ENCODE results near the gene TERT. TPM values are rescaled to one million over a fixed set of nuclear protein-coding genes. Genes with fewer than 3 reads are reported as not detected.

Gene TERT
- total RNA-seq, 1 donor from 2014 or later: 2.4 TPM

DNA sequence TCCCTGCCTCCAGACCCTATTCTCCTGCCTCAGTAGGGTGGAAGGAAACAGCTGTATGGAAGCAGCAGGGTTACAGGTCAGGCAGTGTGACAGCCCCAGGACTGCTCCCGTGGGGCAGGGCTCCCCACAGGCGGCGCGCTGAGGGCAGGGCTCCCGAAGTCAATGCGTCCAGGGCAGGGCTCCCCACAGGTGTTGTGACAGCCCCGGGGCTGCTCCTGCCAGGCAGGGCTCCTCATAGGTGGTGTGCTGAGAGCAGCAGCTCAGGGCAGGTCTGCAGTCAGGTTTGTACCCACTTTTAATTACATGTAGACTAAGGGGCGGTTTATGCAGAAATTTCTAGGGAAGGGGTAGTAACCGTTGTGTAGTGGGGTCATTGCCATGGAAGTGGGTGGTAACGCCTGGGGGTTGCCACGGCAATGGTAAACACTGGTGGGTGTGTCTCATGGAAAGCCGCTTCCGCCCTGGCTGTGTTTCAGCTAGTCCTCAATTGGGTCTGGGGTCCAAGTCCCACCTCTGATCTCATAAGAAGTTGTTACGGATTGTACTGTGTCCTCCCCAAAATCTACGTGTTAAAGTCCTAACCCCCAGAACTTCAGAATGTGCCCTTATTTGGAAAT lies 16.7 kb upstream of the TERT start:
- DNase-seq (ENCODE audit: low spot score): no peak
- peaks cover 11% of the 10 kb centered on the region for H3K9me3 Mint-ChIP-seq
- H2AFZ ChIP-seq (replicated peaks): no peak overlapping the region
- no peak overlapping the region for H3K4me2 ChIP-seq
- H3K36me3 Mint-ChIP-seq: peaks cover 2% of the 10 kb centered on the region
- no peak for TF ChIP-seq EZH2phosphoT487 (IDR thresholded peaks at IDR 0.05)
- TF ChIP-seq, protein P1, sequence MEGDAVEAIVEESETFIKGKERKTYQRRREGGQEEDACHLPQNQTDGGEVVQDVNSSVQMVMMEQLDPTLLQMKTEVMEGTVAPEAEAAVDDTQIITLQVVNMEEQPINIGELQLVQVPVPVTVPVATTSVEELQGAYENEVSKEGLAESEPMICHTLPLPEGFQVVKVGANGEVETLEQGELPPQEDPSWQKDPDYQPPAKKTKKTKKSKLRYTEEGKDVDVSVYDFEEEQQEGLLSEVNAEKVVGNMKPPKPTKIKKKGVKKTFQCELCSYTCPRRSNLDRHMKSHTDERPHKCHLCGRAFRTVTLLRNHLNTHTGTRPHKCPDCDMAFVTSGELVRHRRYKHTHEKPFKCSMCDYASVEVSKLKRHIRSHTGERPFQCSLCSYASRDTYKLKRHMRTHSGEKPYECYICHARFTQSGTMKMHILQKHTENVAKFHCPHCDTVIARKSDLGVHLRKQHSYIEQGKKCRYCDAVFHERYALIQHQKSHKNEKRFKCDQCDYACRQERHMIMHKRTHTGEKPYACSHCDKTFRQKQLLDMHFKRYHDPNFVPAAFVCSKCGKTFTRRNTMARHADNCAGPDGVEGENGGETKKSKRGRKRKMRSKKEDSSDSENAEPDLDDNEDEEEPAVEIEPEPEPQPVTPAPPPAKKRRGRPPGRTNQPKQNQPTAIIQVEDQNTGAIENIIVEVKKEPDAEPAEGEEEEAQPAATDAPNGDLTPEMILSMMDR (IDR thresholded peaks at IDR 0.05): no peak
- no peak for TF ChIP-seq EZH2 (IDR thresholded peaks at IDR 0.05)
- H3K4me3 Mint-ChIP-seq: no peak overlapping the region
- peaks cover 4% of the 10 kb centered on the region for H3K4me1 Mint-ChIP-seq
- no peak overlapping the region for H3K27ac Mint-ChIP-seq
- peaks cover 14% of the 10 kb centered on the region for H3F3A ChIP-seq (ENCODE audit: low read depth)
- H3K9me3 ChIP-seq (ENCODE audit: low read depth): no peaks in the 10 kb centered on the region
- no peak overlapping the region for H3K4me3 ChIP-seq
- H3K27ac ChIP-seq: no peak overlapping the region
- H3K36me3 ChIP-seq: no peaks in the 10 kb centered on the region
- H3K27me3 Mint-ChIP-seq (ENCODE audit: insufficient read depth, low read depth): peaks cover 2% of the 10 kb centered on the region
- no peak overlapping the region for H3K9ac ChIP-seq
- H3K4me1 ChIP-seq: peaks cover 10% of the 10 kb centered on the region
- H3K79me2 ChIP-seq (ENCODE audit: low read depth): no peaks in the 10 kb centered on the region
- H3K27me3 ChIP-seq: no peaks in the 10 kb centered on the region
- H4K20me1 ChIP-seq (ENCODE audit: low read depth): no peaks in the 10 kb centered on the region

- DNase-seq (ENCODE audit: low spot score): no peak
- Histone ChIP-seq H3K79me2 (ENCODE audit: low read depth) (no peaks in the 10 kb centered on the region), H3K4me2 (no peak overlapping the region), H3K27me3 (no peaks in the 10 kb centered on the region), H3K9ac (no peak overlapping the region), H3K36me3 (no peaks in the 10 kb centered on the region), H2AFZ (replicated peaks) (no peak overlapping the region), H3K9me3 (ENCODE audit: low read depth) (no peaks in the 10 kb centered on the region), H3F3A (ENCODE audit: low read depth) (peaks cover 12% of the 10 kb centered on the region), H3K27ac (no peak overlapping the region), H4K20me1 (ENCODE audit: low read depth) (no peaks in the 10 kb centered on the region), H3K4me3 (no peak overlapping the region), H3K4me1 (no peaks in the 10 kb centered on the region)
- TF ChIP-seq EZH2 (IDR thresholded peaks at IDR 0.05) (no peak), EZH2phosphoT487 (IDR thresholded peaks at IDR 0.05) (no peak)
- TF ChIP-seq, protein P1 (IDR thresholded peaks at IDR 0.05): no peak
- Mint-ChIP-seq H3K4me3 (no peak overlapping the region), H3K36me3 (peaks cover 2% of the 10 kb centered on the region), H3K27ac (no peak overlapping the region), H3K4me1 (peaks cover 2% of the 10 kb centered on the region), H3K27me3 (ENCODE audit: insufficient read depth, low read depth) (peaks cover 2% of the 10 kb centered on the region), H3K9me3 (peaks cover 11% of the 10 kb centered on the region)
Observed at GRCh38 chr5:1310118-1310517, 15.2 kb upstream of the TERT start.

DNA sequence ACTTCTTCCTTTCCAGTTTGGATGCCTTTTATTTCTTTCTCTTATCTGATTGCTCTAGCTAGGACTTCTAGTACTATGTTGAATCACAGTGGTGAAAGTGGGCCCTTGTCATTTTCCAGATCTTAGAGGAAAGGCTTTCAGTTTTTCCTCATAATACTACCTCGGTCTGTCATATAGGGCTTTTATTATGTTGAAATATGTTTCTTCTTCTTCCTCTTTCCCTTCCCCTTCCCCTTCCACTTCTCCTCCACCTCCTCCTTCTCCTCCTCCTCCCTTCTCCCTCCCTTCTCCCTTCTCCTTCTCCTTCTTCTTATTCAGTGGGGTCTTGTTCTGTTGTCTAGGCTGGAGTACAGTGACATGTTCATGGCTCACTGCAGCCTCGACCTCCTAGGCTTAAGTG lies 9.2 kb upstream of the TERT start:
- no peaks in the 10 kb centered on the region for H3K9me3 ChIP-seq (ENCODE audit: low read depth)
- no peaks in the 10 kb centered on the region for H3K4me1 ChIP-seq
- H3K4me1 Mint-ChIP-seq: no peaks in the 10 kb centered on the region
- no peak overlapping the region for H3K4me2 ChIP-seq
- DNase-seq (ENCODE audit: low spot score): no peak
- H3K79me2 ChIP-seq (ENCODE audit: low read depth): no peaks in the 10 kb centered on the region
- H3K36me3 Mint-ChIP-seq: no peaks in the 10 kb centered on the region
- H3K36me3 ChIP-seq: no peaks in the 10 kb centered on the region
- H3K4me3 ChIP-seq: no peak overlapping the region
- no peak for TF ChIP-seq EZH2 (IDR thresholded peaks at IDR 0.05)
- TF ChIP-seq EZH2phosphoT487 (IDR thresholded peaks at IDR 0.05): no peak
- TF ChIP-seq, protein P1 (IDR thresholded peaks at IDR 0.05): no peak
- peaks cover 6% of the 10 kb centered on the region for H3K9me3 Mint-ChIP-seq
- H3K27ac ChIP-seq: no peak overlapping the region
- no peaks in the 10 kb centered on the region for H4K20me1 ChIP-seq (ENCODE audit: low read depth)
- H3K27me3 Mint-ChIP-seq (ENCODE audit: insufficient read depth, low read depth): peaks cover 10% of the 10 kb centered on the region
- H3K9ac ChIP-seq: no peak overlapping the region
- no peak overlapping the region for H3K4me3 Mint-ChIP-seq
- H3K27me3 ChIP-seq: peaks cover 10% of the 10 kb centered on the region
- H3F3A ChIP-seq (ENCODE audit: low read depth): peaks cover 12% of the 10 kb centered on the region
- no peak overlapping the region for H3K27ac Mint-ChIP-seq
- H2AFZ ChIP-seq (replicated peaks): no peak overlapping the region
